CD4-positive, alpha-beta T cell treated with Interleukin-10 for 1 hour (primary cell): ENCODE results near the gene UCK2.

ENCODE experiments used
- DNase-seq: peaks from one replicate; pipeline ENCODE4 v3.0.0-alpha.2; 2020

UCK2 gene

DNA sequence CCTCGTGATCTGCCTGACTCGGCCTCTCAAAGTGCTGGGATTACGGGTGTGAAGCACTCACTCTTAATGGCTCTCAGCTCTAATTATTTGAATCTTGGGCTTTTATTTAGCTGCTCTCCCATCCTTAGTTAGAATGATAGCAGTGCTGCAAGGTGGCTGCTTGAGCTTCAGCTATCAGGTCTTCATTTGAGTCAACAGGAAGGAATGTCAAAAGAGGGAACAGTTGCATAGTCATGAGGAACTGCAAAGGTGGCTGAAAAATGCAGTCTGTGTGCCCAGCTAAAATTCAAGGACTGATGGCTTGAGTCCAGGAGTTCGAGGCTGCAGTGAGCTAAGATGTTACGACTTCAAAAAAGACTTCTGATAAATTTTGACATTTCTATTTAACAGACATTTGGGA, 55.6 kb downstream of the UCK2 start:
- DNase-seq = no peak

DNA sequence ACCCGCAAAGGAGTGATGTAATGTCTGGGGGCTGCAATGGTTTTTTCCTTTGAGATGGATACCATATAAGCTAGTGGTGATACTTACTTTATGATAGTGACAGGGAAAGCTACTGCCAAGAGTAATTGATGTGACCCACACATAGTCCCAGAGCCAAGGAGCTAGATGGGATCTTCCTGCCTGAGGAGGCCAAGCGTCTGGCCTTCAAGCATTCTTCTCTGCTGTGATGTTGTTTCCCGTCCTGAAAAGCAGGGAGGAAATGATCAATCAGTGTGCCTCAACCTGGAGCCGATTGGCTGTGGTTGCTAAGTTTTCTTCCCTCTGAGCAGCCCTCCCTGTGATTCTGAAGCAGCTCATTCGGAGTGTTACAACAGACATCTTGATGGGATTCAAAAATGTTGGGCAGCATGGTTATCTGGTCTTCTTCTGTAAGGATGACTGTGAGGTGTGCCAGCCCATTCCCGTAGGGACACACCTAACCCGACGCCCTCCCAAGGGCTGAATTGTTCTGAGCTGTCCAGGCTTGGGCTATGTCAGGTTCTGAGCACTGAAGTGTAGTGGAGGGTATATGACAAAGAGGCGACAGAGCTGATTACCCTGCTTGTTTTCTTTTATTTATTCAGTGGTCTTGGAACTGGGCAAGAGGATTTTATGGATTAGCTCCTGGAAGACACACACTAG, 56.7 kb downstream of the UCK2 start:
- no peak for DNase-seq

DNA sequence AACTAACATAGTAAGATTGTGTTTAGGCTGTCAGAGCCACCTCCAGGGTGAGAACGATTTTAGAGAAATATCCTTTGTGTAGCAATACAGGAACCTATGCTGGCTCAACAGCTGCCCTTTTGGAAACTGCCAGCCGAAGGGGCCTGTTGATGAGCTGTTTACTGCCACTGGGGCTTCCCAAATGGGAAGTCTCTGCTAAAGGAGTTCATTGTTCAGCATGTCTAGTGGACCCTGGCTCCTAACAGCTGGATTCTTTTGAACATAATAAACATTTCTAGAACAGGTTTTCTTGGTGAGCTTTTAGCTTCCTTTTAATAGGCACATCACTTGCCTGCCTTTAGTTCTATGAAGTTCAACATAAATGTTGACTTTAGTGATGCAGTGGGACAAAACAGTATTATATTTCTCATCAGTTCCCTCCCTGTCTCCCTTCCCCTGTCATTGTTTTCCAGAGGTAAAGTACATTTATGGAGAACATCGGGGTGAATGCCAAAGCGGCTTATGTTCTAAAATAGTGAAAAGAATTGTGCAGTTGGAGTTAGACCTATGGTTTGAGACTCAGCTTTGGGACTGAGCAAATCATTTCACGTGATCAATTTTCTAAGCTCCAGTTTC, 57.4 kb downstream of the UCK2 start:
- no peak for DNase-seq

DNA sequence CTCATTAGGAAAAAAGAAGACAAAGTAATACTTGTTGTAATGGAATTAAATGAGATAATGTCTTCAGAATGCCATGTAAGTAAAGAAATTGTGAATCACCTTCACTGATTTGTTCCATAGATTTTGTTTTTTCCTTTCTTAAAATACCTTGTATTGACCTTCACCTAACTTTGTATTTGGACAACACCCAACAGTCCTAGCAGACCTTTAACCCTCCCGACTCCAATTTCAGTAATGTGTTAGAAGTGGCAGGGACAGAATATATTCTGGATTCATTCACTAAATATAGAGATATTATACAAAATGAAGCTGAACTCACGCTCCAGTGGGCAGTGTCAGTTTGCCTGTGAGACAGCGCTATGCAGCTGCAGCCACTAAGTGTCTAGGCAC, 57.9 kb downstream of the UCK2 start:
- DNase-seq = no peak

DNA sequence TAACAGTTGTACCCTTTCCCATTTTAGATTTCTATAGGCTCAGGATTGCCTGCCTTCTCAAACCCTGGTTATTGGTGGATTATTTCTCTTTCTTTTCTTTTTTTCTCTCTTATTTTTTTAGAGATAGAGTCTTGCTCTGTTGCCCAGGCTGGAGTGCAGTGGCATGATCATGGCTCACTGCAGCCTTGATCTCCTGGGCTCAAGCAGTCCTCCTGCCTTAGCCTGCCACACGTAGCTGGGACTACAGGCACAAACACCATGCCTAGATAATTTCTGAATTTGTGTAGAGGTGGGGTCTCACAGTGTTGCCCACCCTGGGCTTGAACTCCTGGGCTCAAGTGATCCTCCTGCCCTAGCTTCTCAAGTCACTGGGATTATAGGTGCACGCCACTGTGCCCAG, 58.8 kb downstream of the UCK2 start:
- DNase-seq = no peak

DNA sequence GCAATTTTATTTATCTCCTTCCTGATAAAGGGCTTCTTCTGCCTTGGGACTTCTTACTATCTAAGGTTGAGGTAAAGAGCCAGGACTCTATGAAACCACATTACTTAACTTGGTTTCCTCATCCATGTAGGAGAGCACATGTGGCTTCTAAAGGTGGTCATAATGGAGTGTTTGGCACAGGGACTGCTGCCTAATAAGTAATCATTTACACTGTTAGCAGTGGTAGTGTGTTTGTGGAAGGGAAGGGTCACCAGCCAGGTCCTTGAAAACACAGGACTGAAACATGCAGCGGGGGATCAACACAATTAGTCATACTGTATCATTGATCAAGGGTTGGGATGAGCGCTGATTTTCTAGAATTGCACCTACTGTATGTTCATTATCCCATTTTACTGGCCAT, 59.6 kb downstream of the UCK2 start:
- DNase-seq = no peak

DNA sequence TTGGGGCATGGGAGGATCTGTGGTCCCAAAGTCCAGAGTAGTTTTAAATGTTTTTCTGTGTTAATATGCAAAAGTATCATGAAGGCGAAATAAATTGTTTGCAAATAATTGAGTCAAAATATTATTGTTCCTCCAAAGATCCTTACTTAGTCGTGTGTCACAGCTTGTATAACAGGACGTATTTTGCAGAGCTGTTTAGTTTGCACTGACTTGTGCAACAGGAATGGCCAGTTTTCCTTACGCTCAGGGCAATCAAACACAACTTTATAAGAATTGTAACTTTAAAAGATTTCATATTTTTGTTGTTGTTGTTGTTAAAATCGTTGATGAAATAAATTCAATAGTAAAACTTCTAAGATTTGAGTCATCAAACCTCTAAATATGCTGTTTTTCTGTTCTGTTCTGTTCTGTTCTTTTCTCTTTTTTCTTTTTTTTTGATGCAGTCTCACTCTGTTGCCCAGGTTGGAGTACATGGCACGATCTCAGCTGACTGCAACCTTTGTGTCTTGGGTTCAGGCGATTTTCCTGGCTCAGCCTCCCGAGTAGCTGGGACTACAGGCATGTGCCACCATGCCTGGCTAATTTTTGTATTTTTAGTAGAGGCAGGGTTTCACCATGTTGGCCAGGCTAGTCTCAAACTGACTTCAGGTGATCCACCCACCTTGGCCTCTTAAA, 60.6 kb downstream of the UCK2 start:
- DNase-seq = no peak

DNA sequence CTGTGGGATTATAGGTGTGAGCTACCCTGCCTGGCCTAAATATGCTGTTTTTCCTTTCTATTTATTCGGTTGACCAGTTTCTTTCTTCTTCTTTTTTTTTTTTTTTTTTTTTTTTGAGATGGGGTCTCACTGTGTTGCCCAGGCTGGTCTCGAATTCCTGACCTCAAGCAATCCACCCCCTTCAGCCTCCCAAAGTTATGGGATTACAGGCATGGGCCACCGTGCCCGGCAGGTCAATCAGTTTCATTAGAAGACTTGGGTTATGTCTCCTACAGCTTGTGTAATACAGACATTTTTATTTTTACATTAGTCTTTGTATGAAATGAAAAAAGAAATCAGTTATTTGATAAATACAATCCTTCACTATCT, 61.1 kb downstream of the UCK2 start:
- DNase-seq = no peak

DNA sequence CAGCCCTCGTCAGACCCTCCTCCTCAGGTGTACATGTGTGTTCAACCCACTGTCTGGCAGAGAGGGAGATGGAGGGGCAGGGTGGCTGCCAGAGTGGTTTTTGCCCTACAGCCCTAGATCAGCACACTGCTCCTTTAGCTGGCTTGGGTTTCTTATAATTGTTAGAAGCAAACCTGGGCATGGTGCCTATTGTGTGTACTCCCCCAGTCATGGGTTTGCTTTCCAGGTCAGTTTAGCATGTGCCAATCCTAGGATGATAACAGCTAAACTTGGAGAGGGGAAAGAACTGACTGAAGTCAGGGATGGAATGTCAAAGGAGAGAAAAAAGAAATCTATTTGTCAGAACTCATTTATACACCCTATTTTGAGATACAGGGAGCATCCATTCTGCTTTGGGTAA, 63.3 kb downstream of the UCK2 start:
- DNase-seq = no peak

DNA sequence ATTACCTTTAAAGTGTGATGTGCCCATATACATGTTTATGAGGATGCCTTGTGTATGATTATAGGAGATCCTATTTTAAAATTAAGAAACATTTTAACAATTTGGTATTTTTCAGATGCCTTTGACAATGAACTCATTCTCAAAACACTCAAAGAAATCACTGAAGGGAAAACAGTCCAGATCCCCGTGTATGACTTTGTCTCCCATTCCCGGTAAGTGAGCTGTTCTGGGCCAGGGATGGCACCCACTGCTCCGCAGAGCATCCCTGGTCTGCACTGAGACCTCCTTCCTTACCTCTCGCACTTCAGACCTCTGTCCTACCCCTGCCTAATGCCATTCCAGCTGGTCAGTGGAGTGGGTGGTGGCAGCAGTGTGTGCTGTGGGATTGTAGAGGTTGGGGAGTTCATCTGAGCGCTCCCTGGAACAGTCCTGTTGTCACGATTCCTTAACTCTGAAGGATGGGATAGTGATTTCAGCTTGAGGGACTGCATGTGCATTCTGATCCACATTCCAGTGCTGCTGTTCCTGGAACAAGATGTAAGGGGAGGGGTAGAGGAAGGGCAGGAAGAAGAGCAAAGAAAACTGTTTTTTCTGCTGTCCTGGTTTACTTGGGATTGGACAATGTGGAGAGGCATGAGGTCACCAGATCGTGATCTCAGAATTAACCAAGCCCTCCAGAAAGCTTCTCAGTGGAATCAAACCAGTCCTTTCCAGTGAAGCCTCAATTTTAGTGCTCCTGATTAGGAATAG, 63.9 kb downstream of the UCK2 start:
- DNase-seq = no peak

DNA sequence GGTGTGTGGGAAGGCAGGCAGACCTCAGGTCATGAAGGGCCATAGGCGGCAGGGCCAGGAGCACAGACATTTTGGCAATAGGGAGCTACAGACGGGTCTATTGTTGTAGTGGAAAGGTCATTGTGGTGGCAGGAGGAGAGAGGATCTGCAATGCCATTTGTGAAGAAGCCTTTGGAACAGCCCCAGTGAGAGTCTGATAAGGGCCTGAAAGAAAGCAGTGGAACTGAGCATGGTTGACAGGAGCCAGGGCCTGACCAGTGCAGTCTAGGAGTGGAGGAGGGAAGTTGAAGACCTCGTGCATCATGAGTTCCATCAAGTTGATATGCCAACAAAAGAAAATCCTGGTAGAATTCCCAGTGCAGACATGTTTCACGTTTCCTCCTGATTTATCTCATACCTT, 65.5 kb downstream of the UCK2 start:
- no peak for DNase-seq

DNA sequence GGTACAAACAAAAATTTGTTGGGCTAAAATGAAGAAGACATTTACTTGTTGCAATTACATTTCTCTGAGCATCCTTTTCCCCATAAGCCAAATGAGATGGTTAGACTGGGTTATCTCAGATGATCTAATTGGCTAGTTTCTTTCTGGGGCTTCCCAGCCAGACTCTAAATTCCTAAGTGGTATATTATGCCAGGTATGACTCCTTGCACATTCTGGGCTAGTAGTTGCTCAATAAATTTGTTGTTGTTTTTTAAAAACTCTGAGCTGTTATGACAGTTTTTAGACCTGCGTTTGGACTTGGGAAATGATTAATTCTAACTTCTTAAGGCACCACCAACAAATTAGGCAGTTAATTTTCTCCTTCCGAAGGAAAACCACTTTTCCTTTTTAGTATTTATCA, 66.1 kb downstream of the UCK2 start:
- DNase-seq = no peak

DNA sequence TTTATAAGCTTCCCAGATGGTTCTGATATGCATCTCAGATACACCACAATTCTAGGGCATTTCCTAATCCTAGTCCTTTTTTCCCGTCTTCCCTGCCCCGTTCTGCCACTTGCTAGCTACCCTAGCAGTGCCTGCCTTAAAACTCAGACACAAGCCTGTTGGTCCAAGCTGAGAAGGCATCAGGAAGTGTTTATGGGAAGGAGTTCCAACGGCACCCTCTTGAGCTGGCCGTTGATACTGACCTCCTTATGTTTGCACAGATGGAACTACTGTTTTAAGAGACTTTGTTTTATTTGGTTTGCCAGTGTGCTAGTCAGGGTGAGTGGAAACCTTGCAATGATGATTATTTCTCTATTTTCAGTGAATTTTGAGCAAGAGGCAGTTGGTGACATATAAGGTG, 67.2 kb downstream of the UCK2 start:
- DNase-seq = no peak

DNA sequence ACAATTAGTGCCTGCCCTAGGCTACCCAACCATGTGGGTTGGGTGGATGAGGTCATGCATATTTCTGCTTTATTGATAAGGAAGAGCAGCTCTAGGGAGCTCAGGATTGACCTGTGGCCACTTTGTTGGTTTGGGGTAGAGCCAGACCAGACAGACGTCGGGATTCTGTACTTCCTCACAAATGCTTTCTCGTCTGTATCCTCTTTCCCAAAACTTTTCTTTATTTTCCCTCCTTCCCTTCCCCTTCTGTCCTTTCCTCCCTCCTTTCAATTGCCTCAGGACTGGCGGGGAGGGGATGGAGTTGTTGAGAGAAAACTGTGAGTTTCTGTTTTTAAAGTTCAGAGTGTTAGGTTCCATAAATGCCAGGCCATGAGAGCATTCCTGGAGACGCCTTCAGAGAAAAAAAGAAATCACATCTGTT, 68.0 kb downstream of the UCK2 start:
- no peak for DNase-seq

DNA sequence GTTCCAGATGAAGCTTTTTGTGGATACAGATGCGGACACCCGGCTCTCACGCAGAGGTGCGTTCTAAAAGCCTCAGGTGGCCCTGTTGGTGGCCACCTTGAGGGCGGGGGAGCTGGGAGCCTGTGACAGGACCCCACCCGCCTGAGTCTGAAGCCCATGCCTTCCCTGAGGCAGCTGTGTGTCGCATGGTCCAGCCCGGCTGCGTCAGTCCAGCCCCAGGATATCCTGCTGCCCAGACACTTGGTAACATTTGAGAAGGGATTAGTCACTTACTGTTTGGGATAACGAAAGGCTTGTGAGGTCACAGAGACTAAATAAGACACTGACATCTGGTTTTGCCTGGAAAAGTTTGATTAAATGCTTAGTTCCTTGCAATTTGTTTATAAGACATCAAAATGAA, 68.9 kb downstream of the UCK2 start:
- no peak for DNase-seq

DNA sequence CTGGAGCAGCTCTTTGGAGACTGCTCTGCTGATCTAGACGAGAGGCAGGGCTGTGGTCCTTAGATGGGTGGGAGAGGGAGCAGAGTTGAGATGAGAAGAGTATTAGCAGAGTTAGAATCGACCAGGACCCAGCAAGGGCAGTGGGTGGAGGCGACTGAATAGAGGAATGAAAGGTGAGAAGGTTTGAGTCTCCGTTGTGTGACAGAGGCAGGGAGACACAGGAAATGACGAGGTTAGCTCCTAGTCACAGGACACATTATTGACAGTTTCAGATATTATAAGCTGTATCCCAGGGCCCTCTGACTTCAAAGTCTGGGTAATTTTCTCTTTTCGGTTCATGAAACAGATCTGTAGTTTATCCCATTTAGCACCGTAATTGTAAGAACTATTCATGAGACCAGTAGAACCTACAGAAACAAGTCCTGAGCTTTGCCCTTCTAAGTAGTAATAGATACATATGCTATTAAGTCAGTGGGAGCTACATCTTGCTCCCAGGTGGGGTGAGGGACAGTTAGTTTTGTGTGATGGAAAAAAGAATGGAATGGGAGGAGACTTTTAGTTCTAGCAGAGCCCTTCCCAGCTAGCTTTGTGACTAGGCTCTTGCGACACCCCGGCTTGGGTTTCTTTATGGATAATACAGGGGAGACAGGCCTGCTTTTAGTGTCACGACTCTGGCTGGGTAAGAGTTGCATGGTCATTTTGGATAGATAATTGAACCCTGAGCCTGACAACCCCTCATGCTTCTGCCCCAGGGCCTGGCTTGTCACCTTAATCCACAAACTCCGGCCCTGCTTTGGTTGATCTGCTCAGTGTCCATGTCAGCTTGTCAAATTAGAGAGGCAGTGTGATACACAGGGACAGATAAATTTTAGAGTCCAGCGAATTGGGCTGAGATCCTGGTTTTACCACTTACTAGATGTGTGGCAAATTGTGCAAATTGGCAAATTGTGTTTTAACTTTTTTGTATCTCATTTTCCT, 70.2 kb downstream of the UCK2 start:
- DNase-seq = peak; percentile 17

DNA sequence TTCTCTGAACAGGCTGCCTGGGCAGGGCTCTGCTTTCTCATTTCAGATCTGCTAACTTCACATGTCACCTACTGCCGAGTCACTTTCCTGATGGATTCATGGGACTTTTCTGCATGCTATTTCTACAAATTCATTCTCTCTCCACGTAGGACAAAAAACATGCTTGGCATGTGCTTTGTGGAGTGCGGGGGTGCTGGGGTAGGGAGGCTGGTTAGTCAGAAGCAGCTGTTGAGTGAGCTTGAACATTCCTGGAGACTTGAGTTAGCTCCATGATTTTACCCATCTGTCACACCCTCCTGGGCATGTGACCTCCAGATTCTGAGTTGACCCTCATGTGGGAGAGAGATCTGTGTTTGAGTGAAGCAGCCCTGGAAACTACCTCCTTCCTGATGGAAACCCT, 71.4 kb downstream of the UCK2 start:
- DNase-seq = no peak

DNA sequence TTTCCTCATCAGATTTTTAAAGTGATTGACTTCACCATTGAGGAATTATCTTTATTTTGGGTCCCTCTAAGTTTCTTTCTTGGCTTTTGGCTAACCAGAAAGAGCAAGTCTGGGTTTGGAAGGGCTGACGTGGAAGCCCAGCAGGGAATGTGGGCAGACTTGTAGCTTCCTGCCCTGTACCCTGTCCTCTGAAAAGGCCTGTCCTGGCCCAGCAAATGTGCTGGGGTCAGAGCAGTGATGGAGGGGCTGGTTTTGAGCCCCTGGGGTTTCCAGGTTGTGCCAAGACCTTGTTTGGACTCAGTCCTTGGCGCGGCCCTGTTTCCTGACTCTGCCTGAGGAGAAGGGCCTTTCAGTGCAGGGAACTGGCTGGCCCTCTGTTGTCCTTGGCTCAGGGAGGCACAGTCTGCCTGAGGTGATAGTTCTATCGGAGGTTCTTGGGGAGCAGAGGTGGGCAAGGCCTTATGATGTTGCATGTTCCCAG, 72.1 kb downstream of the UCK2 start:
- DNase-seq = no peak

DNA sequence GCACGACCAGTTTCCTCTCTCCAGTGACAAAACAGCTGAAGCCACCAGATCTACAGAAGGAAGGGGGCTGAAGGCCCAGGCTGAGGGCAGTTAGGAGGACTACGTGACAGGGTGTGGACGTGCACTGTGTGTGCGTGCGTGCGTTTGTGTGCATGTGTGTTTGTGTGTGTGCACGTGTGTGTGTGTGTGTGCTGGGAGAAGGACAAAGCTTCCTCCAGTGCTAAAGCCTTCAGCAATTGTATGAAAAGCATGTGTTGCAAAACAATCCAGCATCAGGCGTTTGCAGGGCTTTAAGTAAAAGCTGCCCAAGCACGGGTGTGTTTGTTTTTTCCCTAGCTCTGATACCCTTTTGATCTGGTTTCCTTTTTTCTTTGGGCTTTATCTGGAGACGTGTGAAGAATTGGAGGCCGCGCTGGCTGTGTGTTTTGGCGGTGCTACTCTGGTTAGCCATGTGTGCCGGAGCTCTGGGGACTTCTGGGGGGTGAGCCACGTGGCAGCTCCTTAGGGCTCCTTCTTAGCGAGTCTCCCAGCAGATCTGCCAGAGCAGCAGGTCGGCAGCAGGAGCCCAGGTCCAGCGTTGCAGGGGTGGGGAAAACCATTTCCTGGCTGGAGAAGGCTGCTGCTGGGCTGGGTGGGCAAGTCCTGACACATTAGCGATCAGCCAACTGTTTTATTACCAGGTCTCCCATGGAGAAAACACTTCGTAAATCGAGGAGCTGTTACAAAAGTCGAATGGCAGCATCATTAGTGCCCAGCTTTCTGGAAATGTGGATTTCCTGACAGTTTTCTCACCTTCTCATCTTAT, 73.4 kb downstream of the UCK2 start:
- no peak for DNase-seq

DNA sequence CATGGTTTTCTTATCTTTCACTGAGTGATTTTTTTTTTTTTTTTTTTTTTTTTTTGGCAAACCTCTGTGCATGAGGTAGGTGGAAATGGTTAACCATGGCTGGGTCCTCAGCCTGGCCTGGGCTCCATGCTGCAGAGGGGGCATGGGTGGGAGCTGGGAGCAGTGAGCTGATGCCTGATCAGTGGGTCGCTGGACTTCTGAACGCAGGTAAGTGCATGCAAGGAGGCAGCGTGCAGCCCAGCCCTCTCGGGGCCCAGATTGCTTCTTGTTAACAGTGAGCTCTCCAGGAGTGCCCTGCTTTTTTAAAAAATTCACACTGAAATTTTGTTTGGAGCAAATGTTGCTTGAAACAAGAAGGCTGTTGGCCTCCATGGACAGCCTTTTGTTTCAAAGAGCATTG, 75.2 kb downstream of the UCK2 start:
- no peak for DNase-seq

DNA sequence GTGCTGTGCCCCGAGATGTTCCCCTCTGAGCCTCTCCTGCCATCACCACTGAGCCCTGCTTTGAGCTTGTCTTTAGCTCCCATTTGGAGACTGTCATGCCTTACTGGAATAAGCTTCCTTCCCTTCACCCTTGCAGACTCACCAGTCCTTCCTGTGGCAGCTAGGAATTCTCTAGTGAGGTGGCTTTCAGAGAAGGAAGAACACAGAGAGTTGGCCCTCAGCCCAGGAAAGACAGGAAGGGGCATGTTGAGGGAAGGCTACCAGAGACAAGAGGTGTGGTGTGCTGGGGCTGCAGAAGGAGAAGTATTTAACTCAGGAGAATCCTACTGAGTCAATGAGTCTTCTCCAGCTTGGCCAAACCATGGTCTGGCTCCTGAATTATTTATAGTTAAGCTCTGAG, 76.3 kb downstream of the UCK2 start:
- DNase-seq = no peak

DNA sequence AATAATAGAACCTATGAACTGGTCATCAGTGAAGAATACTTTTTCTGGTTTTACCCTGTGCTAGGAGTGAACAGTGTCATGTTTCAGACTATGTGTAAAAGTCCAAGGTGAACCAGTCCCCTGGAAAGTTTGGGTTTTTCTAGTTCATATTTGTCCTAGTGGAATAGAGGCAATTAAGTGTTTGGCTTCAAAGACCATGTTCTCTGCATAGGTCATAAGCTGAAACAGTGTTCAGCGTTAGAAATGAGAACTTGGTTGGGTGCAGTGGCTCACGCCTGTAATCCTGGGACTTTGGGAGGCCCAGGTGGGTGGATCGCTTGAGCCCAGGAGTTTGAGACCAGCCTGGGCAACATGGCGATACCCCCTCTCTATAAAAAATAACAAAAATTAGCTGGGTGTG, 77.5 kb downstream of the UCK2 start:
- DNase-seq = no peak
